Inferior parietal cortex (tissue), 1 donor: ENCODE results near the gene EXOC5.

Experiments
- DNase-seq: peaks from one replicate; pipeline ENCODE4 v3.0.0-alpha.2; 2016; ENCODE audit errors: extremely low spot score

The EXOC5 gene, protein sequence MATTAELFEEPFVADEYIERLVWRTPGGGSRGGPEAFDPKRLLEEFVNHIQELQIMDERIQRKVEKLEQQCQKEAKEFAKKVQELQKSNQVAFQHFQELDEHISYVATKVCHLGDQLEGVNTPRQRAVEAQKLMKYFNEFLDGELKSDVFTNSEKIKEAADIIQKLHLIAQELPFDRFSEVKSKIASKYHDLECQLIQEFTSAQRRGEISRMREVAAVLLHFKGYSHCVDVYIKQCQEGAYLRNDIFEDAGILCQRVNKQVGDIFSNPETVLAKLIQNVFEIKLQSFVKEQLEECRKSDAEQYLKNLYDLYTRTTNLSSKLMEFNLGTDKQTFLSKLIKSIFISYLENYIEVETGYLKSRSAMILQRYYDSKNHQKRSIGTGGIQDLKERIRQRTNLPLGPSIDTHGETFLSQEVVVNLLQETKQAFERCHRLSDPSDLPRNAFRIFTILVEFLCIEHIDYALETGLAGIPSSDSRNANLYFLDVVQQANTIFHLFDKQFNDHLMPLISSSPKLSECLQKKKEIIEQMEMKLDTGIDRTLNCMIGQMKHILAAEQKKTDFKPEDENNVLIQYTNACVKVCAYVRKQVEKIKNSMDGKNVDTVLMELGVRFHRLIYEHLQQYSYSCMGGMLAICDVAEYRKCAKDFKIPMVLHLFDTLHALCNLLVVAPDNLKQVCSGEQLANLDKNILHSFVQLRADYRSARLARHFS

DNA sequence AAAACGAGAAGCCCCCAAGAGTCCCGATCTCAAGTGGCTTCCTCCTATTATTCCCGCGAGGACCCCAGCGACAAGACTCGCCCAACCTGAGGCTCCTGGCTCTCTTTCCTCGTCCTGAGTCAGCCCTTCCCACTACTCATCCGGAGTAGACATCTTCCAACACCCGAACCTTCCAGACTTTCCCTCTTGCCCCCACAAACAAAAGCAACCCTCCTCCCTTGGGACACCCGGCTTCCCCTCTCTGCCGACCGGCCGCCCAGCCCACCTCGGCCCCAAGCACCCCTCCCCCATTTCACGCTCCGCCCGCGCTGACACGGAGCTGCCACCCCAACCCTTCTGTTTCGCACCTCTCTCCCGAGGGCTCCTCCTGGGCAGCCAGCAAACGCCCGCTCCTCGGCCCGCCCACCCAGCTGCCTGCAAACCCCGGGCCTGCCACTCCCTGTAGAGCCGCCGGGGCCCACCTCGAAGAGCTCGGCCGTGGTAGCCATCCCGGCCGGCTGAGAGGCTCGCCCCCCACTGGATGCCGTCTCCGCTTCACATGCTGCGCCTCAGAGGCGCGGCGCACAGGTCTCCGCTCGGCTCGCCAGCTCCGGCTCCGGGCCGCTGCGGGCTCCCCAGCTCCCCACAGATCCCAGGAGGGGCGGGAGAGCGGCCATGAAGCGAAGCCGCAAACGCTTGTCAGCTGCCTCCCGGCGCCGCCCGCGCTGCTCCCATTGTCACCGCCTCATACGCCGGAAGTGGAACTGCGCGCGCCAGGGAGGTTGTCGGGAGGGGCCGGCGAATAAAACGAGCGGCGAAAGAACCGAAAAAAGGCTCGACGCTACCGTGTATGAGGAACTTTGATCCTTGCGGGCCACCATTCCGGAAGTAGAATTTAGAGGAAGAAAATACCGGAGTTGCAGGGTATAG is at the start of gene EXOC5, which contains the start of gene AP5M1:
Gene EXOC5 (minus strand): TSS at position 745 of the 909 bp plus-strand sequence. CDS start 257 bp downstream, at position 488.
Gene AP5M1 (plus strand): TSS at position 811 of the 909 bp plus-strand sequence. CDS start 344 bp downstream, outside the sequence.
- DNase-seq = peak; percentile 96

DNA sequence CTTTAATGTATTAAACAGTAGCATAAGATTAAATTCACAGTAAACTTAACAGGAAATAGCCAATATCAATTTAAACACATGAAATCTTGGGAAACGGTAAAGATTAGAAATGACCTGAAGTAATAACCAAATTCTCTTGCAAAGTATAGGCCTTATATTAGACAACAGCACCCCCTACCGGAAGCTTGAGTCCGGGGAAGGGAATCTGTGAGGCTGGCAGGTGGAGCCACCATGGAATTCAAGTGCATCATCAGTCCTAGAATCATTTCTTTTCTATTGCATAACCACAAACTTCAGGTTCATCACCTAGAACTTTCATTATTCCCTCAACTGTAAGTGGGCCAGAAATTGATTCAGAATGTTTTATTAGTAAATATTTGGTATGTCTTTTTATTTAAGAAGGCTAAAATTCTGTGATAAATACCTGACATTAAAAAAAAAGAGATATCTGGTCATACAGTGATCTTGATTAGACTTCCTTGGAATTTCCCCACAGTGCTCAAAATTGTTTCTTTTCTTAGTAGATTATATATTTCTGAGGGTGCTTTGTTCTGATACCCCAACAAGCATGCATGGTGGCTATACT is 48.6 kb upstream of the EXOC5 start:
- peak; percentile 93 for DNase-seq

DNA sequence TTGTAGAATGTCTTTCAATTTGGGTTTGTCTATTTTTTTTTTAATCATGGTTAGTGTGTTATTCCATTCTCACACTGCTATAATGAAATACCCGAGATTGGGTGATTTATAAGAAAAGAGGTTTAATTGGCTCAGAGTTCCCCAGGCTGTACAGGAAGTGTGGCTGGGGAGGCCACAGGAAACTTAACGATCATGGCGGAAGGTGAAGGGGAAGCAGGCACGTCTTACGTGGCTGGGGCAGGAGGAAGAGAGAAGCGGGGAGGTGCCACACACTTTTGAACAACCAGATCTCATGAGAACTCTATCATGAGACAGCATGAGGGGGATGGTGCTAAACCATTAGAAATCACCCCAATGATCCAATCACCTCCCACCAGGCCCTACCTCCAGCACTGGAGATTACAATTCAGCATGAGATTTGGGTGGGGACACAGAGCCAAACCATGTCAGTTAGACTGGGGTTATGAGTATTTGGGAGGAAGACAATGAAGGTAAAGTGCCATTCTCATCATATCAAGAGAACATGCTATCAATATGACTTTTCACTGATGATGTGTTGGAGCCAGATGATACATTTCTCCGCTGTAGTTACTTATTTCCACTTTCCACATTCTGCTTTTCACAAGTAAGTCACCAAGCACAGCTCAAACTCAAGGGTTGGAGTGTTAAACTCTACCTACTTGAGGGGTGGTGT is 45.8 kb upstream of the EXOC5 start:
- DNase-seq = no peak

DNA sequence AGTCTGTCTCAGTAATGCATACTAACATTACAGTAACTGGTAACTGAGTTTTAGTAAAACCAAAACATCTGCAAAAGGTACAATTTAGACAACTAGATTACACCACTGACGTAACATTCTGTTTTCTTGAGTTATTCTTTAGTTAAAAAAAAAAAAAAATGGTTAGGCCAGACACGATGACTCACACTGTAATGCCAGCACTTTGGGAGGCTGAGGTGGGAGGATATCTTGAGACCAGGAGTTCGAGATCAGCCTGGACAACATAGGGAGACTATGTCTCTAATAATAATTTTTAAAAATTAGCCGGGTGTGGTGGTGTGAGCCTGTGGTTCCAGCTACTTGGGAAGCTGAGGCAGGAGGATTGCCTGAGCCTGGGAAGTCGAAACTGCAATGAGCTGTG is 34.2 kb upstream of the EXOC5 start:
- no peak for DNase-seq

DNA sequence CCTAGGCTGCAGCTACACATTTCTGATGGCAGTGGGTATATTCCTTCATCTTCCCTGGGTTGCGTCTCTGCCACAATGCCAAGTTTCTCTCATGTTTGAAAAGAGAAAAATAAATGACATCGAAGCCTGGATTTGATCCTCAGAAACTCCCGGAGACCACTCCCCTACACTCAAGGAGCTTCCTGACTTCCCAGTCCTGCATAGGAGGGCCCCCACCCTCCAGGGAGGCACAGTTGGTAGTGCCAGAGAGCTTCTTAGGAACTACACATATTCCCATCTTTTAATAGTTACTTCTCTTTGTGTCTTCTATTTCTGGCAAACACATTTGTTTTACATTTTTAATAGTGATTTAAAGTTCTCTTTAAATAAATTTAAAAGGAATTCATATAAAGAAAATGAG is 30.8 kb upstream of the EXOC5 start:
- no peak for DNase-seq

DNA sequence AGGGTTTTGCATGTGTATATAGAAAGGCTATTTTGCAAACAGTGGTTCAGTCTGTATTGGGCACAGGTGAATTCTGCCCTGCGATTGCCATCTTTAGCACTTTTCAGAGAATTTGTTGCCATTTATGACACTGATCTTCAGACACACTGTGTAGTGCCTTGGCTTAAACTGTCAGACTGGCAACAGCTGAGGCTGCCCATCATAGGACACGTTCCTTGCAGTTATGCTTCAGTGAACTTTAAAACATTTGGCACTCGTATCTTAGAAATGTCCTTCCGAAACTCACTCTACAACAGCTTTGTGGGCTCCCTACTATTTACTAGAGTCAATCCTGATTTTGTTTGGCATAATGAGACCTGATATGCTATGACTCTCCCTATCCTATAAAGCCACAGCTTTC is 29.1 kb upstream of the EXOC5 start:
- no peak for DNase-seq

DNA sequence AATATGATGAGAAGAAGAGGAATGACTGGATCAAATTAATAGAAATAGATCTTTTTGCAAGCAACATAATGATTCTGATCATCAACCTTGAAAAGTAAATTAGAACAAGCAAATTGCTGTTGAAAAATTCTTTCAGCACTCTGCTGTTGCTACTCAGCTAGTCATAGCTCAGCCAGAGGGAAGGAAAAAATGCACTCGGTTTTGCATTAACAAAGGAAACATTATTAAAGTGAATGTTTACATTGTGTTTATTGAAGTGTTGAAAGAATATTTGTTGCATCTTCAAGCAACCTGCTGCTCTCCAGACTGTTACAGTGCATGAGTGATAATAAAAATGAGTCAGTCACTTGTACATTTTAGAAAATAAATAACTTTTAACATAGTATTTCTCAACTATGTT is 26.5 kb upstream of the EXOC5 start:
- DNase-seq = no peak

DNA sequence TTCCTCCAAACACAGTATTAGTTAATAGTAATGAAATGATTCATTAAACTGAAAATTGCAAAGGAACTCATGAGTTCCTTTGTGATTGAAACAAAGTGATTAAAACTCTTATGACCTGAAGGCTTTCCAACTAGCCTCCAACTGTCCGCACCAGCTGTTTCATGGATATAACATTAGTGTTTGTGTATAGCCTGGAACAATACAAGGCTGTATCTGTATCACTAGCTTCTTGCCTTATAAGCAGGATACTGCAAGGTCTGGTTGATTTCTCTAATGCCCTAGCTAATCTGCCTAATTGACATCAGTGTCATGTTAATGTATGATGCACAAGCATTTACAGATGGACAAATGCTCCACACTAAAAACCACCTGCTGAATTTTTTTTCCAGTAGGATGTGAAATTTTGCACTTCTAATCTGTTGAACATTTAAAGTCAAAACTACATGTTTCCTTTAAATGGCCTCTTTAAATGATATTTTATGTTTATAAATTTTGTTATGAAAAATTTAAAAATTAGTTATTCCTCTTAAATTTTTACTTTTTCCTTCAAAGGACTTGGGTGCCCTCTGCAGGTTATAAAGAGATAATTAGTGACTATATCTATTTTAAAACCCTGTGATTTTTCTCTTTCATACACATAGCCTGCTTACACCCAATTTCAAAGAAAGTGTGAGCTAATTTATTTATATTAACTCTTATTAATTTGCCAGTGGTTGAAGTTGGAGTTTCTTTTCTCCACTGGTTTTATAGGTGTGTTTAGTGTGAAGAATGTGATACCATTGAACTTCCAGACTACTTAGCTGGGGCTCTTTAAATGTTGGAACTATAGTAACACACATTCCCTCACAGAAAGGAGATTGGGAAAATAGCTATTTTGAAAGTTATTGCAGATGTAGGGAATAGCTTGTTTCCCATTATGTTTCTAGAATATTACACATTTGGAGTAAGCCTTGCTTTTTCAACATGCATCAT is 25.4 kb upstream of the EXOC5 start:
- no peak for DNase-seq

DNA sequence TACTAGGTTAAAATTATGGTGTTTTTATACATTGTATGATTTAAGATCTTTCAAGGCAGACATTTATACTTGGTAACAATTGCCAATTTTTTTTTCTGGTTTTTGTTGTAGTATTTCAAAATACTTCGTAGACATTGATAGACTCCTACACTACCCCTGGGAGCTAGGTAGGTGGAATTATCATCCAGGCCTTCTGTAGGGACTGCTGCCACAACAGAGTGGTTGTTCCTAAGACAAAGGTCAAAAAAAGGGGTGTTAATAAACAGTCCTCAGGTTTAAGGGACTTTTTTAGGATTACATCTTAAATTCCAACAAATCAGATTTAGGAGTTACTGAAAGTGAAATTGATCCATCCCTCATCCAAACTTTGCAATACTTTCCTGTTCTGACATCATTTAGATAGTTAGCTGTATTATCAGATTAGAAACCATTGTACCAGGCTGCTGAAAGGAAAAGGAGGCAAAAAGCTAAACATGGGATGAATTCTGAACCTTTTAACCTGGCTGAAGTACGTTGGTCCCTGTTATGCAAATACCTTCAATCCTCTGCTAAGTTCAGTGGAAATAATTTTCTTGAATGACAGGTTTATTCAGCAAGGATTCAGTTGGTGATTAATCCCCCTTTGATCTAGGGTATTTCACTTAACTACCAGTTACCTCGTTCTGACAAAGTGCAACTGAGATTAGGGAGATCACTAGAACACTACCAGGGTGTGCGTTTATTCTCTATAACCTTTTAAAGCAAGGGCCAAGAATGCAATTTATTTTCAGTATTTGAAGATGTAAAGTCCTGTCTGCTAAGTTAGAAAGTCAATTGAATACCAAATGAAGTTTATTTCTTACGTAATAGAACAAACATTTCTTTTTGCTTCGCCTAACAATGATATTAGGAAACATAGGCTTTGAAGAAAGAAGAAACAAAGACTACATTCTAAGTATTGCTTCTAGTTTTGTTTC is 23.3 kb upstream of the EXOC5 start:
- no peak for DNase-seq

DNA sequence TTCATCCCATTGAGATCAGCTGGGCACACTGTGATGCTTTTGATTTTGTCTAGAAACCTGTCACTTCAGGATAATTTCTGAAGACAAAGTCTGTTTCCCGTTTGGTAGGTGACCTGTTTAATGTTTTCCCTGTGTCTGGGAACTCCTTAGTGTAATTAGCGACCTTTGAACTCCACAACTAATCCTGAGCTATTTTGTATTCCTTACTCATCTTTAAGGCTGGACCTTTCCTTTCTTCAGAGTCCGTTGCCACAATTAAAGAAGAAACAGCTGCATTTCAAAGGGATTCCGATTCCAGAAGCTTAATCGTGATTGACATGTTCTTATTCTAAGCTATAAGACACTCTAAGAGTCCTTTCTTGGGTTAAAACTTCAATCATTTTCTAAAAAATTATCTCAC is 22.0 kb upstream of the EXOC5 start:
- no peak for DNase-seq

DNA sequence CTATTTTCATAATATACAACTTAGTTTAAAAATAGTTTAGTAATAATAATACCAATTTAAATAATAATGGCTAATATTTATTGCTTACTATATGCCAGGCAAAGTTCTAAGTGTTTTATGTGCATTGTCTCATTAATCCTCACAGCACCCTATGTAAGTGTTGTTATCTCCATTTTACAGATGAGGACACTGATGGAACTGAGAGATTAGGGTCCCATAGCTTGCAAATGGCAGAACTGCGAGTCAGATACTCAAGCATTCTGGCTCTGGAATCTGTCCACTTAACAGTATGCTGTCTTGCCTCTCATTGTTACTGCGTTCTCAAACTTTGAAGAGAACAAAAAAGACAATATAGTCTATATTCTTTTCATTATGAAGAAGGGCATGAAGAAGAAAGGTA is 19.0 kb upstream of the EXOC5 start:
- no peak for DNase-seq

DNA sequence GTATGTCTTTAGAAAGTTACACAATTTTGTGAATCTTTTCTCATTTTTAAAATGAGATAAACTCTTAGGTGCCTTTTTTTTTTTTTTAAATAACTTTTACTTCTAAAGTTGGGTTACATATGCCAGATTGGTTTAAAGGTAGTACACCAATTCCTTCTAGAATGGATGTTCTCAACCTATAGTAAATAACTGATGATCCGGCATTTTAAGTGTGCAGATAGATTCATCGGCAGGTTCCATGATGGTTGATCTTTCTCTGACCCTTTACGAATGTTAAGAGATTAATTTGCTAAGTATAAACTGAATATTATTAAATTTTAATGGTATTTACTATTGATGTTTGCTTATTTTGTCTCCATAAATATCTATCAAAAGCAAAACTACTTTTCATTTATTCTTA is 8.4 kb upstream of the EXOC5 start:
- DNase-seq = no peak

DNA sequence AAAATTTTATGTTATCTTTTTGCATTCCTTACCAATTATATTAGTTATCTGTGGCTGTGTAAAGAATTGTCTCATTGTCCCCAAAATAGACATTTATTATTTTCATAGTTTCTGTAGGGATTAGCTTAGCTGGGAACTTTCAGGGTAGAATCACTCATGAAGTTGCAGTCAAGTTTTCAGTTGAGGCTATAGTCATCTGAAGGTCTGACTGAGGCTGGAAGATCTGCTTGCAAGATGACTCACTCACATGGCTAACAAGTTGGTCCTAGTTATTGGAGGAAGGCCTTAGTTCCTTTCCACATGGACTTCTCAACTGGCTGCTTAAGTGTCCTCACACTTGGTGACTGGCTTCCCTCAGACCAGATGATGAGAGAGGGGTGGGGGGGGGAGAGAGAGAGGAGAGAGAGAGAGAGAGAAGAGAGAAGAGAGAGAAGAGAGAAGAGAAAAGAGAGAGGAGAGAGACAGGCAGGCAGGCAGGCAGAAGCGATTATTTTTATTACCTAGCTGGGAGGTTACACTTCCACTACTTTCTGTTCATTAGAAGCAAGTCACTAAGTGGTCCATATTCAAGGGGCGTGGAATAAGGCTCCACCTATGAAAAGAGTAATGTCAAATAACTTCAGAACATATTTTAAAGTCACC is 6.4 kb upstream of the EXOC5 start:
- DNase-seq = no peak

DNA sequence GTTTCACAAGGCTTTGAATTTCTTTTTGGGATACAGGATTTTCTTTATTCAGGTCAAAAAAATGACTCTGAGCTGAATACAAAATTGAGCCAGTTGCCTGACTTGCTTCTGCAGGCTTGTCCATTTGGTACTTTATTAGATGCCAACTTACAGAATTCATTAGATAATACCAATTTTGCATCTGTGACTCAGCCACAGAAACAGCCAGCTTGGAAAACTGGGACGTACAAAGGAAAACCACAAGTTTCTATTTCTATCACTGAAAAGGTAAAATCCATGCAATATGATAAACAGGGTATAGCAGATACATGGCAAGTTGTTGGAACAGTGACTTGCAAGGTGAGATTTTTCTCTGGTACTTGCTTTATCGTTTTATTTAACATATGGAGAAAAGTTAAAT is 5.8 kb upstream of the EXOC5 start:
- no peak for DNase-seq

DNA sequence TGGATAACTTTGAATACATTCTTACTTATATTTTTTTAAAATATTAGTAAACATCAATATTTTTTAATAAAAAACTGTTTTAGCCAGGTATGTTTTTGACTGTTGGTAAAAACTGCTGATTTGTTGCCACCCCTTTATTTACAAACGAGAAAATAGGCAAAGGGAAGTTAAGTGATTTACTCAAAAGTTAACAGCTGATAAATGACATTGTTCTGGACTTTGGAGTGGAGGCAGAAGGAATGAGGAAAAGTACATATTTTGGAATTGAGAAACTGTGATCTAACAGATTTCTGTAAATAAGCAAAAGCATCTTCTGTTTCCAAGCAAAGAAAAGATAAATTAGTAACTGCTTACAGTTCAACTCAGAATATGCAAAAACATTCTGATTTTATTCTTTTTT is 4.5 kb upstream of the EXOC5 start:
- DNase-seq = no peak

DNA sequence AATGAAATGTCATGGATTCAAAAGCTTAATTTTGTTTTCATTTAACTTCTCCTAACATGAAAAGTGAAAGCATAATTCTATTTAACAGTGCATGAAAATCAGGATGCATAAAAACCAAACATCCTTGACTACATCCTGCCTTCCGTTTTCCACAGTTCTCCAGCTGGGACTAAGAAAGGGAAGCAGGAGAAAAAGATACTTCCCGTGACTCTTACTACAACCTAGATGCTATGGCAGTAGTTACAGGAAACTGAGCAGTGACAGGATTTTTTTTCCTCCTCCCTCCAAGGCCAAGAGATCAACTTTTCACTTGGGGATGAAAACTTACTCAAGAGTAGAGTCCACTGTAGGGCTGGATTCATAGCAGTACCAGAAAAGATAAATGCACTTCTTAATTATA is 2.6 kb downstream of the EXOC5 start:
- DNase-seq = no peak

DNA sequence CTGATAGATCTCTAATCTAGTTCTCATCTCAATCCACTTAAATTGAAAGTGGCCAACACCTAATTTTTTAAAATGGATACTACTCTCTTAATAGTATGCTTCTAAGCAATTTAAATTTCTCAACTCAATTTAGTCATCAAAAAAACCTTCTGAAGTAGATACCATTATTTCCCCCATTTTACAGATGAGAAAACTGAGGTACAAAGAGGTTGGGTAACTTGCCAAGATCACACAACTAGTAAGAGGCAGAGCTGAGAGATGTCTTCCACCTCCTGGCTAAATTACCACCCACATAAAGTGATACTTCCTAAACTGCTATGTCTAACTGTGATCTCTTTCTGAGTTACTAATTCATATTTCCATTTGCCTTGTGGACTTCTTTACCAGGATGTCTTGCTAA is 6.6 kb downstream of the EXOC5 start:
- no peak for DNase-seq

DNA sequence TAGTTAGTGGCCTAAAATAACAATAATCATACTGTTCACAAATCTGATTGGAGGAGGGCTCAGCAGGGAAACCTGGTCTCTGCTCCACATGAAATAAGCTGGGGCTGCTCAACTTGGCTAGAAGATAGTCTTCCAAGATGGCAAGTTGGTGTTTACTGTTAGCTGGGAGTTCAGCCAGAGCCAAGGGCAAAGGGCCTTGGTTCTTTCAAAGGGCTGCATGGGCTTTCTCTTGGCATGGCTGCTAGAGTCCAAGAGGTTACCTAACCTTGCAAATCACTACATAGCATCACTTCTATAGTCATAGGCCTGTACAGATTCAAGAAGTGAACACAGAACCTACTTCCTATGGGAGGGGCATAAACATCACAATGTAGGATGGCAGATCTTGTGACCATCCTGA is 7.1 kb downstream of the EXOC5 start:
- DNase-seq = no peak
